ENCODE measurements around the gene DIS3L2. TPM values are rescaled to one million over a fixed set of nuclear protein-coding genes. Genes with fewer than 3 reads are reported as not detected.
"Not testable (repeated sequence)": the region's sequence is repeated elsewhere in the genome, so short reads cannot be mapped to it uniquely, and the experiment has no call there.

DIS3L2 gene
- total RNA-seq, 2 donors from 2014 or later = 39.5 to 42.4 TPM

GRCh38 chr2:232365621-232366321, 404.3 kb downstream of the DIS3L2 start:
- Mint-ChIP-seq H3K4me3 (no peak overlapping the region), H3K36me3 (ENCODE audit: low read depth) (no peaks in the 10 kb centered on the region), H3K27me3 (ENCODE audit: insufficient read depth) (no peaks in the 10 kb centered on the region), H3K27ac (no peak overlapping the region), H3K4me1 (peaks cover 10% of the 10 kb centered on the region), H3K9me3 (peaks cover 8% of the 10 kb centered on the region)
- Histone ChIP-seq H3K36me3 (ENCODE audit: control insufficient read depth, insufficient read depth, low read length) (no peaks in the 10 kb centered on the region), H3K27me3 (ENCODE audit: control insufficient read depth, insufficient read depth, low read length, poor library complexity, severe bottlenecking) (no peaks in the 10 kb centered on the region), H3K4me3 (ENCODE audit: low read length) (no peak overlapping the region), H3K9ac (ENCODE audit: extremely low read depth, low read length, poor library complexity, severe bottlenecking) (no peak overlapping the region), H3K27ac (ENCODE audit: low read depth, low read length) (no peak overlapping the region), H3K4me1 (ENCODE audit: control insufficient read depth, insufficient read depth, low read length) (no peaks in the 10 kb centered on the region), H3K9me3 (ENCODE audit: control insufficient read depth, low read length) (no peaks in the 10 kb centered on the region)
- TF ChIP-seq CTCF (conservative IDR thresholded peaks at IDR 0.05) = peak; percentile 73
- 85 to 94% methylated on average over 7 to 20 of the region's 20 CpGs for WGBS, 2 experiments (ENCODE audit: insufficient coverage in 1 of 2, insufficient read length in 1 of 2)
- peak; percentile 90 for DNase-seq

- H3K9me3 ChIP-seq (ENCODE audit: control insufficient read depth, low read length); H3K4me1 ChIP-seq (ENCODE audit: control insufficient read depth, insufficient read depth, low read length); H3K4me3 Mint-ChIP-seq; H3K4me1 Mint-ChIP-seq; H3K27ac Mint-ChIP-seq; H3K27me3 Mint-ChIP-seq (ENCODE audit: insufficient read depth); H3K9me3 Mint-ChIP-seq; H3K4me3 ChIP-seq (ENCODE audit: low read length); DNase-seq; H3K27ac ChIP-seq (ENCODE audit: low read depth, low read length); H3K36me3 Mint-ChIP-seq (ENCODE audit: low read depth); H3K27me3 ChIP-seq (ENCODE audit: control insufficient read depth, insufficient read depth, low read length, poor library complexity, severe bottlenecking); H3K36me3 ChIP-seq (ENCODE audit: control insufficient read depth, insufficient read depth, low read length); H3K9ac ChIP-seq (ENCODE audit: extremely low read depth, low read length, poor library complexity, severe bottlenecking): not testable (repeated sequence)
- 91% methylated on average over 23 of the region's 23 CpGs; no CpG with 5 or more reads in 1 of the 2 experiments for WGBS, 2 experiments (ENCODE audit: insufficient coverage in 1 of 2, insufficient read length in 1 of 2)
Observed at GRCh38 chr2:232366461-232366860, 404.9 kb downstream of the DIS3L2 start.

- Mint-ChIP-seq H3K27me3 (ENCODE audit: insufficient read depth) (no peaks in the 10 kb centered on the region), H3K27ac (peak overlapping the region; percentile 75), H3K4me3 (no peak overlapping the region), H3K36me3 (ENCODE audit: low read depth) (no peaks in the 10 kb centered on the region), H3K4me1 (peaks cover 10% of the 10 kb centered on the region), H3K9me3 (peaks cover 3% of the 10 kb centered on the region)
- Histone ChIP-seq H3K36me3 (ENCODE audit: control insufficient read depth, insufficient read depth, low read length) (no peaks in the 10 kb centered on the region), H3K9ac (ENCODE audit: extremely low read depth, low read length, poor library complexity, severe bottlenecking) (peak overlapping the region; percentile 13), H3K9me3 (ENCODE audit: control insufficient read depth, low read length) (no peaks in the 10 kb centered on the region), H3K4me3 (ENCODE audit: low read length) (no peak overlapping the region), H3K4me1 (ENCODE audit: control insufficient read depth, insufficient read depth, low read length) (no peaks in the 10 kb centered on the region), H3K27me3 (ENCODE audit: control insufficient read depth, insufficient read depth, low read length, poor library complexity, severe bottlenecking) (no peaks in the 10 kb centered on the region), H3K27ac (ENCODE audit: low read depth, low read length) (no peak overlapping the region)
- DNase-seq = no peak
- WGBS, 2 experiments (ENCODE audit: insufficient coverage in 1 of 2, insufficient read length in 1 of 2) = 75 to 89% methylated on average over 3 to 7 of the region's 7 CpGs
- TF ChIP-seq CTCF (conservative IDR thresholded peaks at IDR 0.05) = no peak
Observed at GRCh38 chr2:232367016-232367415, 405.5 kb downstream of the DIS3L2 start.

All from endodermal cell (in vitro differentiated cells).